ENCODE measurements around the gene SLC25A15.
A peak's percentile ranks its signal among the peaks of the same experiment; 100 is the strongest.
"Not testable (repeated sequence)": the region's sequence is repeated elsewhere in the genome, so short reads cannot be mapped to it uniquely, and the experiment has no call there.

The SLC25A15 gene

DNA sequence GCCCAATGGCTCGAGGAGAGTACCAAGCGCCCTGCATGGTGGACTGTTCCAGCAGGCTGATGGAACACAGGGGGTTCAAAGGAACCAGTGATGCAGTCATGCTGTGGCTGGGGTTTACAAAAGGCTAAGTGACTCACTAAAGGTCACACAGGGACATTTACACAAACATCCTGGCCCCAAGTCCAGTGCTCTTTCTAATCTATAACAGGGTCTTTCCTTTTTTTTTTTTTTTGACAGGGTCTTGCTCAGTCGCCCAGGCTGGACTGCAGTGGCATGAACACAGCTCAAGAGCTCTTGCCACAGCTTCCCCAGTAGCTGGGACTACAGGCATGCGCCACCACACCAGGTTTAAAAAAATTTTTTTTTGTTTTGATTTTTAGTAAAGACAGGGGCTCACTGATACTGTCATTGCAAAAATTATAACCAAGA, 2.8 kb upstream of the SLC25A15 start:
- POLR2A ChIA-PET: no interaction called here
- CTCF ChIA-PET: interaction anchor here (1.2 to 1.3 kb wide), 2 partner anchors 9 to 268 kb away, joined by 4 to 9 read pairs; no protein-coding TSS in a partner anchor
- no peak for DNase-seq (ENCODE audit: extremely low spot score)
- no peak for TF ChIP-seq ARNT (IDR thresholded peaks at IDR 0.05)
- no peak for TF ChIP-seq SP1 (IDR thresholded peaks at IDR 0.05)
- no peak for TF ChIP-seq ZNF384 (IDR thresholded peaks at IDR 0.05)

DNA sequence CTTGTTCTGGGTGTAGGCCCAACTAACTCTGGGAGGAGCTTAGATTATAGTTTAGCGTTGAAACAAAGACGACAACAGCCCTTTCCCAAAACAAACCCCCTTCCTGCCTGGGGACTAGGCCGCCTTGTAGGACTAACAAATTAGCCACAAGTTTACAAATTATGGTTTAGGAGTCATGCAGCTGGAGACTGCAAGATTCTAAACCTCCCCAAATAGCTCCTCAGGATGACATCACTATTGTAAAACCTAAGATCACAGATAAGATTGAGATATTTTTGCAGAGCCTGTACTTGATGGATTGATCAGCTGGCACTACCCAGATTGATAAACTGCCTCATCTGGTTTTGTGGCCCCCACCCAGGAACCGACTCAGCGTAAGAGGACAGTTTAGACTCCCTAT, 2.3 kb upstream of the SLC25A15 start:
- TF ChIP-seq CTBP1 (IDR thresholded peaks at IDR 0.05; ENCODE audit: borderline replicate concordance): no peak
- TF ChIP-seq ELF4 (IDR thresholded peaks at IDR 0.05): no peak
- TF ChIP-seq HDGF (IDR thresholded peaks at IDR 0.05; ENCODE audit: borderline replicate concordance): no peak
- TF ChIP-seq SP1 (IDR thresholded peaks at IDR 0.05): no peak
- TF ChIP-seq TARDBP (IDR thresholded peaks at IDR 0.05): no peak
- TF ChIP-seq L3MBTL2 (conservative IDR thresholded peaks at IDR 0.05): no peak
- TF ChIP-seq, protein P1, sequence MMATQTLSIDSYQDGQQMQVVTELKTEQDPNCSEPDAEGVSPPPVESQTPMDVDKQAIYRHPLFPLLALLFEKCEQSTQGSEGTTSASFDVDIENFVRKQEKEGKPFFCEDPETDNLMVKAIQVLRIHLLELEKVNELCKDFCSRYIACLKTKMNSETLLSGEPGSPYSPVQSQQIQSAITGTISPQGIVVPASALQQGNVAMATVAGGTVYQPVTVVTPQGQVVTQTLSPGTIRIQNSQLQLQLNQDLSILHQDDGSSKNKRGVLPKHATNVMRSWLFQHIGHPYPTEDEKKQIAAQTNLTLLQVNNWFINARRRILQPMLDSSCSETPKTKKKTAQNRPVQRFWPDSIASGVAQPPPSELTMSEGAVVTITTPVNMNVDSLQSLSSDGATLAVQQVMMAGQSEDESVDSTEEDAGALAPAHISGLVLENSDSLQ (IDR thresholded peaks at IDR 0.05): no peak
- TF ChIP-seq FOXA1 (IDR thresholded peaks at IDR 0.05): no peak
- no peak for TF ChIP-seq BHLHE40 (IDR thresholded peaks at IDR 0.05; ENCODE audit: borderline replicate concordance)
- no peak for TF ChIP-seq NFRKB (IDR thresholded peaks at IDR 0.05)
- TF ChIP-seq SUZ12 (IDR thresholded peaks at IDR 0.05): no peak
- no peak for TF ChIP-seq ZNF384 (IDR thresholded peaks at IDR 0.05)
- no peak for TF ChIP-seq FOXK2 (IDR thresholded peaks at IDR 0.05)
- TF ChIP-seq FOXM1 (IDR thresholded peaks at IDR 0.05; ENCODE audit: borderline replicate concordance): no peak
- no peak for TF ChIP-seq ARNT (IDR thresholded peaks at IDR 0.05)
- CTCF ChIA-PET: interaction anchor here (1.2 to 1.3 kb wide), 2 partner anchors 10 to 267 kb away, joined by 4 to 9 read pairs; no protein-coding TSS in a partner anchor
- POLR2A ChIA-PET: no interaction called here
- DNase-seq (ENCODE audit: extremely low spot score): no peak

DNA sequence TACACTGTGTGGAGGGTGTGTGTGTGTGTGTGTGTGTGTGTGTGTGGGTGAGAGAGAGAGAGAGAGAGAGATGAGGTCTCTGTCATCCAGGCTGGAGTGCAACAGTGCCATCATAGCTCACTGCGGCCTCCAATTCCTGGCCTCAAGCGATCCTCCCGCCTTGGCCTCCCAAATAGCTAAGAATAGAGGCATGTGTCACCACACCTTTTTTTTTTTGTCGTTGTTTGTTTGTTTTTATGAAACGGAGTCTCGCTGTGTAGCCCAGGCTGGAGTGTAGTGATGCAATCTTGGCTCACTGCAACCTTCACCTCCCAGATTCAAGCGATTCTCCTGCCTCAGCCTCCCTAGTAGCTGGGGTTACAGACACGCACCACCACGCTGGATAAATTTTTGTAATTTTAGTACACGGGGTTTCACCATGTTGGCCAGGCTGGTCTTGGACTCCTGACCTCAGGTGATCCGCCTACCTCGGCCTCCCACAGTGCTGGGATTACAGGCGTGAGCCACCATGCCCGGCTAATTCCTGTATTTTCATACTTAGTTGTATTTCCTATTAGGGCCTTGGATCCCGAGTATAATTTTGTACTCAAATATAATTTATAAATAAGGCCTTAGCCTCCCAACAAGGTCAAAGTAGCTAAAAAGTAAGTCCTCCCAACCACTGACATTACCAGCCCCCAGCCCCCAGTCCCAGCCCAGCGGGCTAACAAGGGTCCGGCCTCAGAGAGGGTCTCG, 704 bp upstream of the SLC25A15 start:
- CTCF ChIA-PET; DNase-seq (ENCODE audit: extremely low spot score): not testable (repeated sequence)
- TF ChIP-seq ZNF384 (IDR thresholded peaks at IDR 0.05): peak; percentile 62; the same call in 1 of the 2 replicates
- POLR2A ChIA-PET: interaction anchor here (0.6 to 2.7 kb wide), 7 partner anchors 9 to 1797 kb away, joined by 3 to 9 read pairs (median 4); partner anchors contain the start of gene WBP4

DNA sequence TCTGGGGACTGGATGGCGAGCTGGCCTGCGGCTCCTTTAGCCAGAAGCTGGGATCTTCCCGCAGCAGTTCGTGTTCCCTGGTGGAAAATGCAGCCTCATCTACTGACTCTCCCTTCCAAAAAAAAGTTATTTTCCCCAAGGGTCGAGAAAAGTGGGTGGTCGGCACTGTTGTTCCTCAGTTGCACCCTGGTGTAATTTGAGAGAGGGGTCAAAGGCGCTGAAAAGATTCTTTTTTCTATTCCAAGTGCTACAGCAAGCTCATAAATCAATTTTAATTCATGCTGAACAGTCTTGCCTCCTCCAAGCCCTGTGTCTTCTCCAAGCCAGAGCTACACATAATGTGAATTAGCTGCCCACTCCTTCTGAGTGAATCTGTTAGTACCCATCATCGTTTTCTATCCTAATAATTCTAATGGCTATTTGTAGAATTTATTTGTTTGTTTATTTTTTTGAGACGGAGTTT, 774 bp downstream of the SLC25A15 start:
- no peak for DNase-seq (ENCODE audit: extremely low spot score)
- CTCF ChIA-PET: interaction anchor here (0.7 to 1.3 kb wide), 2 partner anchors 234 to 847 kb away, joined by 3 read pairs; no protein-coding TSS in a partner anchor
- no peak for TF ChIP-seq FOXM1 (IDR thresholded peaks at IDR 0.05; ENCODE audit: borderline replicate concordance)
- TF ChIP-seq, protein P1 (IDR thresholded peaks at IDR 0.05): peak; percentile 80
- POLR2A ChIA-PET: interaction anchor here (1.7 to 2.7 kb wide), 2 partner anchors 131 to 271 kb away, joined by 8 to 9 read pairs; partner anchors contain the start of gene WBP4

DNA sequence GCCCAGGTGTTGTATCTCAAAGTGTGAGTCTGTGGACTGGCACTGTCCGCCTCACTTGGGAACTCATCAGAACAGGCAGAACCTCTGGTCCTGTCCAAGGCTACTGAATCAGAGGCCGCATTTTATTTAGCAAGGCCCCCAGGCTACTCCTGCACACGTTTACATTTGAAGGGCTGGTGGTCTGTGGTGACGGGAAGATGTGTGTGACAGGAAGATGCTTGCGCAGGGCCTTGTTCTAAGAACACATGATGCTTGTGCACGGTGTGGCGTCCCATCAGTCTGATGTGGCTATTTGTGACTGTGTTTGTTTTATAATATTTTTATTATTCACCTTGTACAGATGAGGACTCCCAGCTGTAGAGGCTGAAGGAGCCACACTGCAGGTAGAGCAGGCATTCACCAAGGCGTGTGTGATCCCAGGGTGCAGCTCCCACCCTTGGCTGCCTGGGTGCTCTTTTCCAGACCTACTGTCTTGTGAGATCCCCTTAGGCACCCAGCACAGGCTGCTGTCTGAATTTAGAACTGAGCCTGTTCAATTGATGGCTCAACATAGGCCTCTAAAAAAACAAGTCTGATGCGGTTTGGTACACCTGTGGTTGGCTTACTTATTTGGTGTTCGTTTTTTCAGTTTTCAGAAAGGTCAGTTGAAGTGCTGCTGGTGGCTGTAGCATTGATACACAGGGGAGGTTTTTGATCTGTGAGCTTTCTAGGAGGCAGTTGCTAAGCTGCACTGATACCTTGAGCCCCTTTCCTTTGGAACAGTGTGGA, 3.1 kb downstream of the SLC25A15 start:
- no peak for TF ChIP-seq HDGF (IDR thresholded peaks at IDR 0.05; ENCODE audit: borderline replicate concordance)
- TF ChIP-seq, protein P1 (IDR thresholded peaks at IDR 0.05): no peak
- no peak for TF ChIP-seq CTBP1 (IDR thresholded peaks at IDR 0.05; ENCODE audit: borderline replicate concordance)
- TF ChIP-seq ARNT (IDR thresholded peaks at IDR 0.05): no peak
- no peak for TF ChIP-seq TARDBP (IDR thresholded peaks at IDR 0.05)
- TF ChIP-seq LEF1 (IDR thresholded peaks at IDR 0.05; ENCODE audit: borderline replicate concordance): no peak
- TF ChIP-seq SUZ12 (IDR thresholded peaks at IDR 0.05): no peak
- TF ChIP-seq SP1 (IDR thresholded peaks at IDR 0.05): no peak
- no peak for TF ChIP-seq ELF4 (IDR thresholded peaks at IDR 0.05)
- TF ChIP-seq L3MBTL2 (conservative IDR thresholded peaks at IDR 0.05): no peak
- TF ChIP-seq FOXK2 (IDR thresholded peaks at IDR 0.05): no peak
- no peak for TF ChIP-seq NFRKB (IDR thresholded peaks at IDR 0.05)
- TF ChIP-seq FOXM1 (IDR thresholded peaks at IDR 0.05; ENCODE audit: borderline replicate concordance): no peak
- no peak for TF ChIP-seq ZNF384 (IDR thresholded peaks at IDR 0.05)
- TF ChIP-seq FOXA1 (IDR thresholded peaks at IDR 0.05): no peak
- TF ChIP-seq BHLHE40 (IDR thresholded peaks at IDR 0.05; ENCODE audit: borderline replicate concordance): no peak
- ChIA-PET CTCF (no interaction called here), POLR2A (no interaction called here)
- DNase-seq (ENCODE audit: extremely low spot score): no peak

DNA sequence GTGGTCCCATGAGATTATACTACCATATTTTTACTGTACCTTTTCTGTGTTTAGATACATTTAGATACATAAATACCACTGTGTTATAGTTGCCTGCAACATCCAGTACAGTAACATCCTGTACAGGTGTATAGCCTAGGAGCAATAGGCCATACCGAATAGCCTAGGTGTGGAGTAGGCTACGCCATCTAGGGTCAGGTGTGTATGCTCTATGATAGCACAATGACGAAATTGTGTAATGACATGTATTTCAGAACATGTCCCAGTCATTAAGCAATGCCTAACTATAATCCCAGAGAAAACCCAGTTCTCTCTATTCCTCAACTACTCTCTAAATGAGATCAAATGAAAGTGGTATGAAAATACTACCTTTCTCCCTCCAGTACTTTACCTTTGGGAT, 3.9 kb downstream of the SLC25A15 start:
- no peak for DNase-seq (ENCODE audit: extremely low spot score)
- ChIA-PET CTCF (no interaction called here), POLR2A (no interaction called here)
- TF ChIP-seq FOXA1 (IDR thresholded peaks at IDR 0.05) (no peak), HDGF (IDR thresholded peaks at IDR 0.05; ENCODE audit: borderline replicate concordance) (no peak), ZNF384 (IDR thresholded peaks at IDR 0.05) (no peak), ARNT (IDR thresholded peaks at IDR 0.05) (no peak), ELF4 (IDR thresholded peaks at IDR 0.05) (no peak), FOXM1 (IDR thresholded peaks at IDR 0.05; ENCODE audit: borderline replicate concordance) (no peak), FOXK2 (IDR thresholded peaks at IDR 0.05) (no peak), CTBP1 (IDR thresholded peaks at IDR 0.05; ENCODE audit: borderline replicate concordance) (no peak), L3MBTL2 (conservative IDR thresholded peaks at IDR 0.05) (no peak), TARDBP (IDR thresholded peaks at IDR 0.05) (no peak)
- TF ChIP-seq, protein P1 (IDR thresholded peaks at IDR 0.05): no peak

All from HEK293T (cell line).